ENCODE results near the gene AKT3.

The AKT3 gene

GRCh38 chr1:243488459-243489157, 361.4 kb downstream of the AKT3 start:
- DNase-seq (ENCODE audit: low read depth), result no peak

GRCh38 chr1:243487649-243488227, 362.3 kb downstream of the AKT3 start:
- DNase-seq (ENCODE audit: low read depth), result no peak

GRCh38 chr1:243487036-243487648, 362.9 kb downstream of the AKT3 start:
- DNase-seq (ENCODE audit: low read depth), result no peak

DNA sequence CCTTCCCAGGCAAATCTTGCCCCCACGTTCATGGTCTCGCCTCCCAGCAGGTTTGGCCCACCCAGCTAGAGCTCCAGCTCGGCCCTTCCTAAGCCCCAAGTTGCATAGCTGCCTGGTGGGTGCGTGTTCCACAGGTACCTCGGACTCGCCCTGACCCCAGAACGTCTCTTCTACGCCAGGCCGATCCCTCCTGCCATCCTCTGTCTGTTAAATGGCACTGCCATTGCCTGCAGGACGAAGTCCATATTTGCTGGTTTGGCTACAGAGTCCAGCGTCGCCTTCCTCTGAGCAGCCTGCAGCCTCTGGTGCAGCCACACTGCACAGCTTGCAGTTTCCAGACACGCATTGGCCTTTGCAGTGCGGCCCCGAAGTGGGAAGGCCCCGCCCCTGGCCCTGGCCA, 366.1 kb downstream of the AKT3 start:
- no peak for DNase-seq (ENCODE audit: low read depth)

DNA sequence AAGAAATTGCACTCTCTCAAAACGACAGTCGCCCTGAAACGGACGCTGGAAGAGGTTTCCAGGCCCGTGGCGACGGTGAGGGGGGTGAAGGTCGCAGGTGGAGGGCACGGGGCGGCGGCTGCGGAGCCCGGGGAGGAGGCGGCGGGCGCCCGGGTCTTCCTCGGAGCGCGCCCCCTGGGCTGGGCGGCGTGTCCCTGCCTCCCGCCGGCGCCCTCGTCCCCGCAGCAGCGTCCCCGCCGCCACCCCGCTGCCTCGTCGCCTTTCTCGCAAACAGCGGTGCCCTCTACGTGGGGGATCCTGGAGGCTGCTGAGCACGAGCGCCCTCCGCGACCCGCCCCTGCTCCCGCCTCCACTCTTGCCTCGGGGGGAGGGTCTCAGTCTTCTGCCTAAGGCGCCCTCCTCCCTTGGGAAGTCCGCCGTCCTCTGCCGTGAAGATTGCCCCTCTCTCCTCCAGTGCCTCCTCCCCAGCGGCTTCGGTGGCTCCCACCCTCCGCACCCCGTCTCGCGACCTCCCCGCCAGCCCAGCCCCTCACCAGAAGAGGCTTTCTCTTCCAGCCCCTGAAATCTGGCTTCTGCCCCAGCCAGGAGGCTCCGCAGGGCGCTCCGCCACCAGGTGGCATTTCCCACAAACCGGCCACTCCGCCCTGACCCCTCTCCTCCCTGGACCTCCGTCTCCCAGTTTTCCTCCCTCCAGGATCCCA, 366.8 kb downstream of the AKT3 start:
- no peak for DNase-seq (ENCODE audit: low read depth)

GRCh38 chr1:243482141-243483022, 367.7 kb downstream of the AKT3 start:
- no peak for DNase-seq (ENCODE audit: low read depth)

DNA sequence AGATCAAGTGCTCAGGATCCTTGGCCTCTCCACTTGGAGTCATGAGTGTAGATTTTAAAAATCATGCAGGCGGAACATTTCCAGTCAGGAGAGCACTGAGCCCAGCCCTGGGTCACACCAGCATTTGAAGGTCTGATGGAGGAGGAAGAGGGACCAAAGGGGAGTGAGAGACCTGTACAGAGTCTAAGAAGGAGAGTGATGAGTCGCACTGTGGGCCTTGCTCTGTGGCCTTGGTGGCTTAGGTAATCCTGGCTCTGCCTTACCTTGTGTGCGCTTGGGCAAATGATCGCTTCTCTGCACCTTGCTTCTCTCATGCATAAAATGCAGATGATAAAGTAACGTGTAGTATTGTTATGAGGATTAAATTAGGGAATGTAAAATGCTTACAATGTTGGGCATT, 368.9 kb downstream of the AKT3 start:
- DNase-seq (ENCODE audit: low read depth), result no peak

DNA sequence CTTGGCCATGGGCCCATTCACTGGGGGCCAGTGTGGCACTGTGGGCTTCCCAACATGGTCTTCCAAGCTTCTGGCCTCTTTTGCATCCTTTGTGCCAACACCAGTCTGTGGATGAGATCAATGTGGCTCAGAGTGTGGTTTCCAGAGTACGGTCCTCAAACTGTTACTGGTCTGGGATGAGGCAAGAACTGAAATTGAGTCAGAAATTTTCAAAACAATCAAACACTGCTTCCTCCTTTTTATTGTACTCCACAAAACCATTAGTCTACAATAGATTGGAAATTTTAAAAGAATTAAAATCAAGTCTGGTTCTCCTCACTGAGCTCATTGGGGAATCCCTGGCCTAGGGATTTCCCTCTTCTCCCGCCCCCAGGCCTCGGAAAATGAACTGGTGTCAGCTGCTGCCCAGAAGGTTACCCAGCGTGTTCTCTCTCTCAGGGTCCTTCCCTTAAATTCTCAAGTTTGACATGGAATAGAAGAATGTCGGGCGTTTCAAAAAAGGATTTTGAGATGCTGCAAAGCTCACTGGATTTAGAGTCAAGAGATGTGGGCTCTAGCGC, 372.2 kb downstream of the AKT3 start:
- no peak for DNase-seq (ENCODE audit: low read depth)

GRCh38 chr1:243475966-243476365, 374.1 kb downstream of the AKT3 start:
- no peak for DNase-seq (ENCODE audit: low read depth)

DNA sequence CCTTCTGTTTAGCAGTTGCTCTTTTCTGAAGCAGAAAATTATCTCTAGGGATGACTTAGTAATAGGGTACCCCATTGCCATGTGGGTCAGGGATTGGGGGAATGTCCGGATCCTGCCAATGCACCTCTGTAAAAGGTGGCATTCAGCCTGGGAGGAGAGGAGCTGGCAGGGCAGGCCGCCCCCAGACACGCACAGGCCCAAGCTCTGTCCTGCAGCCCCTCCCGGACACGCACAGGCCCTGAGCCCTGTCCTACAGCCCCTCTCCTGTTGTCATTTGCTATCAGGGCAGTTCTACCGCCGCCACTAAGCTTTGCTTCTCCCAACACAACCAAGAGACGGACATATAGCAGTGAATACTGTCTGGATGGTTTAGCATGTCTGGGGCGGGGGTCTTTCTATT, 375.1 kb downstream of the AKT3 start:
- no peak for DNase-seq (ENCODE audit: low read depth)

DNA sequence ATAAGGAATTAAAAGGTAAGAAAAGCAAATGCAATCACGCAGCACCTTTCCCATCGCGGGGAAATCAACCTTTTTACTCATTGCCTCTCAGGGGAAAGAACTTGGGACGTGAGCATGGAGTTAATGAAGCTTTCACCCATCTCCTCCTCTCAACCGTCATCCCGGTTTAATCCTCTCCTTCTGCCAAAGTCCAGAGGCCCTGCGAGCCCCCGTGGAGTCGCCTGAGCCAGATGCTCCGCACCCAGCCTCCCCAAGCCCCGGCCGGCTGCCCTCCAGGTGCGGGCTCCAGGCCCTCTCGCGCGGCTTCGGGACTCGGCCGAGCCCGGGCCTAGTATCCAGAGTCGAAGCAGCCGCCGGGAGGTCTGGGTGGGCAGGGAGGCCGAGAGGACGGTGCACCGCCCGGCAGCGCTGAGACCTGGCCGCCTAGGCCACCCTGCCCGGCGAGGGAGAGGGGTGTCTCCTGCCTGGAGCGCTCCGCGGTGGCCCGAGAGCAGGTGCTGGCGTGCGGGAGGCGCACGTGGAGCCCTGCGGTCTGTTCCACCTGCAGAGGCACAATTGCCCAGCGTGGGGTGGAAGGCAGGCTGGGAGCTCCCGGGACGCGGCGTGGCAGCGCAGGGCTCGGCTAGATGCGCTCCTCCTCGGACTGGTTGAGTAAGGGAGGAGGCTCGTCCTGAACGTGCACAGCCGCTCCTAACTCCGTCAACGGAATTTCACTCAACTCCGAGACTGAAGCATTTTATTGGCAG, 375.7 kb downstream of the AKT3 start:
- DNase-seq (ENCODE audit: low read depth), result no peak

DNA sequence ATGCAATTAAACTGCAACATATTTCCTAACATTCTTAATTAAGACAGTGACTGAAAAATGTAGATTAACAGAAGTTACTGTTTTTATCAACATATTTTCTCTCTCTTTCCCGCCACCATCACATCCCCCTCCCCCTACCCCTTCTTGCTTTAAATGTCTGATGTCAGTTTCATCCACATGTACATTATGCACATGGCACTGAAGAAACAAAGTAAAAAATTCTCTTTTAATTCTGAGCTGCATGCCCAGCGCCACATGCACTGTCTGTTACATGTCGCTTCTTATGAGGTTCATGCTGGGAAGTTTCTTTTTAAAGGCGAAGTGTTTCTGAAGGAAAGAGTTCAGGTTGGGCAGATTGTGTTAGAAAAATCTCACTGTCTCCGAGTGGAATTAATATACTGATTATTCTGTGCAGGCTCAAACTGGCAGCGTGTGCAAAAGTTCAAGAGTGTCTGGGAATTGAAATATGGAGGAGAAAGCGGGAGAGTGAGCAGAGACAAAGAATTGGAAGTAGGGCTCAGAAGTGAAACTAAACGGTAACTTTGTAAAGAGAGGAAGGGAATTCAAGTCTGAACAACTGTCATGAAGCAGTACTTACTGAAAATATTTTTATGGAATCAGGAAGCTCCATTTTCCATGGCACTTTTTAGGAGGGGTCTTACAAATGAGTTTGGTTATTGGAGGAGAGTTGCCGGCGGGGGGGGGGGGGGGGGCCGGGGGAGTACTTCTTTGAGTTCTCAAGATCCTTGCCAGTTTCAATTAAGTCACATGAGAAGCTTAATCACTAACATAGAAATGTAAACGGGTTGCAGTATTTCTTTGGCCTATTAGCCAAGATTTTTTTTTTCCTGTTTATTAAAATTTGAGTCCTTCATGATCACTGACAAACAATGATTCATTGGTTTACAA, 376.6 kb downstream of the AKT3 start:
- no peak for DNase-seq (ENCODE audit: low read depth)

DNA sequence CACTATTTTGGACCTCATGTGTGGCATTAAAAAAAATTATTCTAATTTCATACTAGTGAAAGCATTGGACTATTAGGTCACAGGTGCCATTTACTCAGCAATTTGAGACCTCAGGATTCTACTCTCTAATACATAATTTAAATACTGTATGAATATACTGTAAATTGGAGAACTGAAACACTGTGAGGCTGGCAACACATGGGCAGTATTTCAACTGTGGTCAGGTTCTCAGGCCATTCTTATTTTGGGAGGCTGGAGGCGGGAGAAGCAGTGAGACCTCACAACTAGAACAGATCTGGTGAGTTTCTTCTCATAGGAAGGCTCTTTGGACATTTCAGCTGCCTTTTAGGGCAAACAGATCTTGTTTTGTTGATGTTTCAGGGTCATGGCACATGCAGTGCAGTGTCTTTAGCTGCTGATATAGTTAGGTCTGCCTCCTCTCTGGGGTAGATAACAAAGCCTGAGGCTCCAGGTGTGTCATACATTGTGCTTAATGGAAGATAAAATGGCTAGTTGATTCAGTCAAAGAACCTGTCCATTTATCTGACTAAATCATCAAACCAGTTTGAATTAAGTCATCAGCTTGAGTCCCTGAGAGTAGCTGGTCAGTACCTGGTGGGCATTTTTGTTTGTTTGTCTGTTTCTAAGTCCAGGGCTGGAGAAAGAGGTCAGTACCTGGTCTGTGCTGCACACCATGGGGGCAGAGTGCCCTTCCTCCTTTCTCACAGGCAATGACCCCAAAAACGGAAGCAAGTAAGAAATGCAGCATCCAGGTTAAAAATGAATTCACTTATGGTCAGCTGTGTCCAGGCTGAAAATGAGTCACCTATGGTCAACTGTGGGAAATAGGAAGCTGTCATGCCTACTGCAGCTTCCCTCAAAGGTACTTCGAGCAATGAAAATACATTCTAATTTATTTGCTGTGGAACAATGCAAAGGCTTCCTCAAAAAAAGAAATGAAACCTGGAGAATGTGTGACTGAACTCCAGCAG, 378.0 kb downstream of the AKT3 start:
- no peak for DNase-seq (ENCODE audit: low read depth)

DNA sequence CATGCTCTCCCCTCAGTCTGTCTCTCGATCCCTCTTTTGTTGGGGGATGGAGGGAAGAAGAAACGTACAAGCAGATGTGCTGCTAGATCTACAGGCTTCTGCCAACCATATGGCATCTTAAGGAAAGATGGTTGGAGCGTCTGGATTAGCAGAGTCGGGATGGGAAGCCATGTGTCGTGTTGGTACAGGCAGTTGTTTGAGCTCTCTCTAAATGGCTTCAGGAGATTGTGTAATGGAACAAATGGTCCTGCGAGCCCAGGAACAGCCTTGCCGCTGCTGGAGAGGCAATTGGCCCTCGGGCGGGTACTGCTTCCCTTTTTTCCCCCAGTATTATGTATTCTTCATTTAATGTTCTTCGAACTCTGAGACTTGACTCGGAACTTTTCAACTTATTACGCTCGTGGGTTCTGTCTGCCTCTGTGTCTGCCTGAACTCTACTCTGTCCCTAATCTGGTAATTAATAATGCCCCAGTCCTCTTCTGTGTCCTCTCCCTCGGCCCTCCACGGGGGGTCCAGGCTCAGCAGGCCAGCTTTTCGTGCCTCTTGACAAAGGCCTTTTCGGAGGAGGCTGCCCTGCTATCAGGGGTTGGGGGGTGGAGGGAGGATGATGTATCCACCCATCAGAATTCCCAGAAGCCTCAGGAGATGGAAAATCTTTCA, 378.9 kb downstream of the AKT3 start:
- DNase-seq (ENCODE audit: low read depth), result no peak

GRCh38 chr1:243470502-243470901, 379.5 kb downstream of the AKT3 start:
- no peak for DNase-seq (ENCODE audit: low read depth)

- no peak for DNase-seq (ENCODE audit: low read depth)
These were observed 380.5 kb downstream of the AKT3 start for GRCh38 chr1:243469497-243469896.

- no peak for DNase-seq (ENCODE audit: low read depth)
These were observed 384.3 kb downstream of the AKT3 start for GRCh38 chr1:243465738-243466137.

DNA sequence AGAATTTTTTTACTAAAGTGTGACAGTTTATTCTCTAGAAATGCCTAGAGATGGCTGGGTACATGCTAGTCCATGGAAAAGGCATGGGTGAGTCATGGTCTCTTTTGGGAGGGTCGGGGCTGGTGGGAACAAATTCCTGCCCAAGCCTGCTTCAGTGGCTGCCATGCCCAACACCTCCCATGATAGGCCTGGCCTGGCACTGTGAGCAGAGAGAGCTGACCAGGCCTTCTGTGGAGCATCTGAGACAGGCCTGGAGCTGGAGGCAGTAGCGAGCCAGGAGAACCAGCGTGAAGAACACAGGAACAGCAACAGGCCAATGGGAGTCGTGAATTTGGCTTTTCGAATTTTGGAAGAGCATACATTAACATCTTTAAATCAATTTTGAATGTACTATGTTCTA, 385.0 kb downstream of the AKT3 start:
- DNase-seq (ENCODE audit: low read depth), result no peak
